ENCODE results near the gene ZFYVE28. TPM values are rescaled to one million over a fixed set of nuclear protein-coding genes. Genes with fewer than 3 reads are reported as not detected.
"Not testable (repeated sequence)": the region's sequence is repeated elsewhere in the genome, so short reads cannot be mapped to it uniquely, and the experiment has no call there.

The ZFYVE28 gene
- total RNA-seq, 1 donor from 2014 or later: 11.3 TPM

GRCh38 chr4:2280531-2281300 is 137.7 kb downstream of the ZFYVE28 start:
- Histone ChIP-seq H3K27me3 (no peaks in the 10 kb centered on the region), H3K27ac (no peak overlapping the region), H3K9me3 (no peaks in the 10 kb centered on the region), H3K4me3 (no peak overlapping the region), H3K4me1 (no peaks in the 10 kb centered on the region), H3K36me3 (no peaks in the 10 kb centered on the region)
- no peak for TF ChIP-seq CTCF (IDR thresholded peaks at IDR 0.05)
- no peak for TF ChIP-seq POLR2A (IDR thresholded peaks at IDR 0.05)
- no peak for TF ChIP-seq POLR2AphosphoS5 (IDR thresholded peaks at IDR 0.05; ENCODE audit: insufficient read depth in 1 of 2, low read depth in 1 of 2)
- no peak for DNase-seq (ENCODE audit: extremely low spot score in 2 of 2)
- intact Hi-C loops (cut with DNase I): no loop called here

GRCh38 chr4:2277956-2278355 is 140.5 kb downstream of the ZFYVE28 start:
- Histone ChIP-seq H3K9me3 (no peaks in the 10 kb centered on the region), H3K4me1 (no peaks in the 10 kb centered on the region), H3K4me3 (no peak overlapping the region), H3K36me3 (no peaks in the 10 kb centered on the region), H3K27me3 (no peaks in the 10 kb centered on the region), H3K27ac (no peak overlapping the region)
- intact Hi-C loops (cut with DNase I): no loop called here
- no peak for DNase-seq (ENCODE audit: extremely low spot score in 2 of 2)
- TF ChIP-seq POLR2AphosphoS5 (IDR thresholded peaks at IDR 0.05; ENCODE audit: insufficient read depth in 1 of 2, low read depth in 1 of 2): no peak
- TF ChIP-seq CTCF (IDR thresholded peaks at IDR 0.05): no peak
- no peak for TF ChIP-seq POLR2A (IDR thresholded peaks at IDR 0.05)

- no peak overlapping the region for H3K27ac ChIP-seq
- H3K27me3 ChIP-seq: no peaks in the 10 kb centered on the region
- intact Hi-C loops (cut with DNase I): no loop called here
- H3K4me1 ChIP-seq: no peaks in the 10 kb centered on the region
- H3K9me3 ChIP-seq: no peaks in the 10 kb centered on the region
- no peaks in the 10 kb centered on the region for H3K36me3 ChIP-seq
- no peak for DNase-seq (ENCODE audit: extremely low spot score in 2 of 2)
- TF ChIP-seq POLR2A (IDR thresholded peaks at IDR 0.05) (no peak), CTCF (IDR thresholded peaks at IDR 0.05) (no peak), POLR2AphosphoS5 (IDR thresholded peaks at IDR 0.05; ENCODE audit: insufficient read depth in 1 of 2, low read depth in 1 of 2) (no peak)
- no peak overlapping the region for H3K4me3 ChIP-seq
Observed at GRCh38 chr4:2276581-2277325, 141.7 kb downstream of the ZFYVE28 start.

GRCh38 chr4:2275546-2276251 is 142.7 kb downstream of the ZFYVE28 start:
- Histone ChIP-seq H3K4me3 (no peak overlapping the region), H3K4me1 (no peaks in the 10 kb centered on the region), H3K9me3 (no peaks in the 10 kb centered on the region), H3K27me3 (no peaks in the 10 kb centered on the region), H3K36me3 (no peaks in the 10 kb centered on the region), H3K27ac (no peak overlapping the region)
- no peak for DNase-seq (ENCODE audit: extremely low spot score in 2 of 2)
- intact Hi-C loops (cut with DNase I): no loop called here
- TF ChIP-seq POLR2AphosphoS5 (IDR thresholded peaks at IDR 0.05; ENCODE audit: insufficient read depth in 1 of 2, low read depth in 1 of 2) (no peak), POLR2A (IDR thresholded peaks at IDR 0.05) (no peak), CTCF (IDR thresholded peaks at IDR 0.05) (no peak)

GRCh38 chr4:2275044-2275397 is 143.4 kb downstream of the ZFYVE28 start:
- H3K27me3 ChIP-seq; H3K27ac ChIP-seq; H3K4me3 ChIP-seq; DNase-seq (ENCODE audit: extremely low spot score in 2 of 2); H3K4me1 ChIP-seq; intact Hi-C loops (cut with DNase I); H3K9me3 ChIP-seq; H3K36me3 ChIP-seq: not testable (repeated sequence)

Measured in vagina (tissue), 2 donors.